Kidney epithelial cell (primary cell): Measurements from ENCODE around the gene ZNF888. TPM values are rescaled to one million over a fixed set of nuclear protein-coding genes. Genes with fewer than 3 reads are reported as not detected.
A peak's percentile ranks its signal among the peaks of the same experiment; 100 is the strongest.

Experiments
- DNase-seq: peaks from one replicate; pipeline ENCODE4 v3.0.0-alpha.2; 2010; ENCODE audit warnings: low read depth
- H3K27me3 ChIP-seq: 2 replicates; pipeline ENCODE4 v1.6.0; 2011; ENCODE audit warnings: low read length; ENCODE audit not compliant: control insufficient read depth, insufficient read depth
- H3K36me3 ChIP-seq: 2 replicates; pipeline ENCODE4 v1.5.1; 2011; ENCODE audit warnings: low read length; ENCODE audit not compliant: control insufficient read depth, insufficient read depth
- H3K4me3 ChIP-seq: 2 replicates; pipeline ENCODE4 v1.5.1; 2011; ENCODE audit warnings: low read depth, mild to moderate bottlenecking, control low read depth, low read length
- CTCF ChIP-seq: IDR thresholded peaks from 2 replicates; pipeline ENCODE4 v1.5.1; 2011; ENCODE audit warnings: mild to moderate bottlenecking, moderate library complexity, low read length, control low read depth, inconsistent platforms; ENCODE audit not compliant: insufficient read depth, poor library complexity, severe bottlenecking
- total RNA-seq: library from RNA; depleted of rRNA; stranded (reverse); fragments of >200 nt; gene quantifications from 2 replicates; pipeline ENCODE4 v1.2.3, GENCODE V29; 2015

ZNF888 gene
- 4.3 and 5.4 TPM in 2 replicates for total RNA-seq

- Histone ChIP-seq H3K27me3 (no peaks in the 10 kb centered on the region), H3K36me3 (no peaks in the 10 kb centered on the region), H3K4me3 (peak within 1 kb of the TSS; percentile 57)
- DNase-seq: no peak
- TF ChIP-seq CTCF: no peak
Measured at GRCh38 chr19:52922841-52923777, at the start of gene ZNF888. TSS of gene ZNF888 (minus strand) at chr19:52923428. CDS start at chr19:52917873, 5,555 bp downstream.

- Histone ChIP-seq H3K4me3 (no peak overlapping the region), H3K27me3 (no peaks in the 10 kb centered on the region), H3K36me3 (no peaks in the 10 kb centered on the region)
- TF ChIP-seq CTCF: no peak
- DNase-seq: no peak
Measured at GRCh38 chr19:52967772-52968171, 44.5 kb upstream of the ZNF888 start.

- TF ChIP-seq CTCF: no peak
- H3K27me3 ChIP-seq: no peaks in the 10 kb centered on the region
- H3K4me3 ChIP-seq: peak overlapping the region; percentile 65
- no peak for DNase-seq
- no peaks in the 10 kb centered on the region for H3K36me3 ChIP-seq
Measured at GRCh38 chr19:52963247-52963618, 40.0 kb upstream of the ZNF888 start.

- no peak for TF ChIP-seq CTCF
- Histone ChIP-seq H3K27me3 (no peaks in the 10 kb centered on the region), H3K4me3 (peak within 1 kb of the TSS; percentile 65), H3K36me3 (peaks cover 3% of the 10 kb centered on the region)
- peak; percentile 65 for DNase-seq
Measured at GRCh38 chr19:52962394-52963246, 39.4 kb upstream of the ZNF888 start, which contains the start of gene ZNF816. TSS of gene ZNF816 (minus strand) at chr19:52962881. CDS start at chr19:52956089, 6,792 bp downstream.

GRCh38 chr19:52961981-52962380 is 38.8 kb upstream of the ZNF888 start:
- Histone ChIP-seq H3K36me3 (peaks cover 3% of the 10 kb centered on the region), H3K27me3 (no peaks in the 10 kb centered on the region), H3K4me3 (peak overlapping the region; percentile 65)
- DNase-seq: no peak
- TF ChIP-seq CTCF: no peak
